Suprapubic skin (tissue), 3 donors: ENCODE results near the gene DSCAM.

Experiments
- EP300 ChIP-seq: sonication (generic); formaldehyde crosslinking; IDR thresholded peaks from one replicate; pipeline ENCODE4 v1.6.1; 2017; ENCODE audit warnings: antibody characterized with exemption
- TF ChIP-seq, protein P1 (sequence below), 2 donors: fragments of 200-600 bp in 1 of 2; fragments of 450-650 bp in 1 of 2; sonication (generic) in 1 of 2; IDR thresholded peaks; one replicate each; pipeline ENCODE4 v1.5.1; 2016 to 2019; ENCODE audit warnings: antibody characterized with exemption in 2 of 2, mild to moderate bottlenecking in 1 of 2, moderate library complexity in 1 of 2

GRCh38 chr21:40553781-40554180, 293.2 kb downstream of the DSCAM start:
- TF ChIP-seq, protein P1, sequence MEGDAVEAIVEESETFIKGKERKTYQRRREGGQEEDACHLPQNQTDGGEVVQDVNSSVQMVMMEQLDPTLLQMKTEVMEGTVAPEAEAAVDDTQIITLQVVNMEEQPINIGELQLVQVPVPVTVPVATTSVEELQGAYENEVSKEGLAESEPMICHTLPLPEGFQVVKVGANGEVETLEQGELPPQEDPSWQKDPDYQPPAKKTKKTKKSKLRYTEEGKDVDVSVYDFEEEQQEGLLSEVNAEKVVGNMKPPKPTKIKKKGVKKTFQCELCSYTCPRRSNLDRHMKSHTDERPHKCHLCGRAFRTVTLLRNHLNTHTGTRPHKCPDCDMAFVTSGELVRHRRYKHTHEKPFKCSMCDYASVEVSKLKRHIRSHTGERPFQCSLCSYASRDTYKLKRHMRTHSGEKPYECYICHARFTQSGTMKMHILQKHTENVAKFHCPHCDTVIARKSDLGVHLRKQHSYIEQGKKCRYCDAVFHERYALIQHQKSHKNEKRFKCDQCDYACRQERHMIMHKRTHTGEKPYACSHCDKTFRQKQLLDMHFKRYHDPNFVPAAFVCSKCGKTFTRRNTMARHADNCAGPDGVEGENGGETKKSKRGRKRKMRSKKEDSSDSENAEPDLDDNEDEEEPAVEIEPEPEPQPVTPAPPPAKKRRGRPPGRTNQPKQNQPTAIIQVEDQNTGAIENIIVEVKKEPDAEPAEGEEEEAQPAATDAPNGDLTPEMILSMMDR (IDR thresholded peaks at IDR 0.05) = no peak
- TF ChIP-seq EP300 = no peak
